Caco-2 (cell line): ENCODE data around the gene CDCP2. TPM values are rescaled to one million over a fixed set of nuclear protein-coding genes. Genes with fewer than 3 reads are reported as not detected.

Source experiments
- BruUV-seq: library from RNA; stranded (reverse); fragments of 400-500 nt; replicated peaks from 2 replicates; lab custom pipeline; 2021; lab: Mats Ljungman, UMichigan
- CTCF ChIA-PET: fragments of 300-600 bp; sonication (Branson Sonifier 250); formaldehyde crosslinking; loops from one replicate; lab custom pipeline; 2022; ENCODE audit warnings: antibody characterized with exemption; lab: Charles Lee
- POLR2A ChIA-PET: fragments of 300-600 bp; sonication (Branson Sonifier 250); formaldehyde crosslinking; loops from one replicate; lab custom pipeline; 2022; ENCODE audit warnings: antibody characterized with exemption; lab: Charles Lee
- DNase-seq, 2 experiments: peaks; one replicate each; pipeline versions ENCODE4 v3.0.0 to v3.0.0-alpha.2; 2020 to 2022
- H3K27me3 ChIP-seq: replicated peaks from 2 replicates; pipeline ENCODE4 v1.6.0; 2011; ENCODE audit warnings: low read length; ENCODE audit not compliant: control insufficient read depth, insufficient read depth
- H3K36me3 ChIP-seq: 2 replicates; pipeline ENCODE4 v1.5.1; 2011; ENCODE audit warnings: low read length; ENCODE audit not compliant: control insufficient read depth, insufficient read depth
- H3K4me1 ChIP-seq: fragments of 250-450 bp; sonication (Bioruptor Pico); 2 replicates; pipeline ENCODE4 v1.5.1; 2020; ENCODE audit warnings: mild to moderate bottlenecking
- H3K4me3 ChIP-seq: 2 replicates; pipeline ENCODE4 v1.5.1; 2011; ENCODE audit warnings: low read depth, mild to moderate bottlenecking, control low read depth, low read length
- H3K9me3 ChIP-seq: fragments of 250-450 bp; sonication (Bioruptor Pico); 2 replicates; pipeline ENCODE4 v1.5.1; 2020; ENCODE audit warnings: mild to moderate bottlenecking, moderate library complexity
- H3K27ac Mint-ChIP-seq: one replicate; pipeline ENCODE4 v1.8.0; 2022; ENCODE audit warnings: mixed read lengths; ENCODE audit not compliant: unreplicated experiment
- H3K27me3 Mint-ChIP-seq: one replicate; pipeline ENCODE4 v1.8.0; 2022; ENCODE audit warnings: mixed read lengths; ENCODE audit not compliant: insufficient read depth, unreplicated experiment
- H3K36me3 Mint-ChIP-seq: one replicate; pipeline ENCODE4 v1.8.0; 2022; ENCODE audit warnings: mild to moderate bottlenecking, mixed read lengths; ENCODE audit not compliant: insufficient read depth, unreplicated experiment
- H3K4me1 Mint-ChIP-seq: one replicate; pipeline ENCODE4 v1.8.0; 2022; ENCODE audit warnings: low read depth, mixed read lengths; ENCODE audit not compliant: unreplicated experiment
- H3K4me3 Mint-ChIP-seq: one replicate; pipeline ENCODE4 v1.8.0; 2022; ENCODE audit warnings: mild to moderate bottlenecking, moderate library complexity, mixed read lengths; ENCODE audit not compliant: unreplicated experiment
- H3K9me3 Mint-ChIP-seq: one replicate; pipeline ENCODE4 v1.8.0; 2022; ENCODE audit warnings: mixed read lengths; ENCODE audit not compliant: unreplicated experiment
- CTCF ChIP-seq, 2 experiments: fragments of 200-600 bp in 1 of 2; IDR thresholded peaks; 1 replicate in 1 of 2; 2 replicates in 1 of 2; pipeline versions ENCODE4 v1.5.1 to v1.8.0; 2011 to 2022; ENCODE audit warnings: antibody characterized with exemption in 1 of 2, control low read depth in 1 of 2, inconsistent platforms in 1 of 2, low read depth in 1 of 2, low read length in 1 of 2, mild to moderate bottlenecking in 1 of 2, moderate library complexity in 1 of 2; ENCODE audit not compliant: insufficient read depth in 1 of 2, severe bottlenecking in 1 of 2, unreplicated experiment in 1 of 2
- intact Hi-C: fragments of 100-400 bp; cut with micrococcal nuclease; formaldehyde crosslinking; loops from one replicate; pipeline ENCODE4 v1.10.0; 2022; ENCODE audit not compliant: unreplicated experiment
- total RNA-seq: library from RNA; stranded (reverse); gene quantifications from 2 replicates; pipeline ENCODE4 v1.2.3, GENCODE V29; 2022

Gene CDCP2
- total RNA-seq, 1 experiment from 2014 or later = not detected

GRCh38 chr1:54125386-54126070, 27.3 kb downstream of the CDCP2 start:
- no peaks in the 10 kb centered on the region for H3K36me3 ChIP-seq
- H3K4me3 ChIP-seq = no peak overlapping the region
- BruUV-seq = no TSS peak
- H3K4me1 ChIP-seq = peaks cover 4% of the 10 kb centered on the region; the same call in 1 of the 2 replicates
- peaks cover 2% of the 10 kb centered on the region for H3K27me3 Mint-ChIP-seq
- no peaks in the 10 kb centered on the region for H3K4me1 Mint-ChIP-seq
- CTCF ChIA-PET = no interaction called here
- no peak overlapping the region for H3K4me3 Mint-ChIP-seq
- POLR2A ChIA-PET = no interaction called here
- no peaks in the 10 kb centered on the region for H3K9me3 Mint-ChIP-seq
- DNase-seq = peak in 1 of 2 experiments; percentile 24
- H3K36me3 Mint-ChIP-seq = no peaks in the 10 kb centered on the region
- intact Hi-C loops = loop anchor here (10.0 kb wide), 1 partner anchor 279 kb away; the partner anchor contains the start of gene SSBP3
- no peaks in the 10 kb centered on the region for H3K27me3 ChIP-seq
- H3K9me3 ChIP-seq = no peaks in the 10 kb centered on the region
- TF ChIP-seq CTCF (IDR thresholded peaks at IDR 0.05; ENCODE audit: insufficient read depth in 1 of 2, low read depth in 1 of 2, low read length in 1 of 2, severe bottlenecking in 1 of 2, unreplicated experiment in 1 of 2) = peak; percentile 10 to 37
- no peak overlapping the region for H3K27ac Mint-ChIP-seq

GRCh38 chr1:54124906-54125305, 27.9 kb downstream of the CDCP2 start:
- ChIA-PET CTCF (interaction anchor here (0.5 kb wide), 1 partner anchor 99 kb away, joined by 3 read pairs; no protein-coding TSS in a partner anchor), POLR2A (no interaction called here)
- Mint-ChIP-seq H3K36me3 (no peaks in the 10 kb centered on the region), H3K27me3 (no peaks in the 10 kb centered on the region), H3K4me1 (no peaks in the 10 kb centered on the region), H3K4me3 (no peak overlapping the region), H3K9me3 (no peaks in the 10 kb centered on the region), H3K27ac (no peak overlapping the region)
- Histone ChIP-seq H3K4me1 (peaks cover 4% of the 10 kb centered on the region; the same call in 1 of the 2 replicates), H3K27me3 (no peaks in the 10 kb centered on the region), H3K36me3 (no peaks in the 10 kb centered on the region), H3K4me3 (no peak overlapping the region), H3K9me3 (no peaks in the 10 kb centered on the region)
- intact Hi-C loops = loop anchor here (5.0 to 10.0 kb wide), 2 partner anchors 87 to 280 kb away; partner anchors contain the start of gene SSBP3
- TF ChIP-seq CTCF (IDR thresholded peaks at IDR 0.05; ENCODE audit: insufficient read depth in 1 of 2, low read depth in 1 of 2, low read length in 1 of 2, severe bottlenecking in 1 of 2, unreplicated experiment in 1 of 2) = no peak
- no TSS peak for BruUV-seq
- no peak for DNase-seq

DNA sequence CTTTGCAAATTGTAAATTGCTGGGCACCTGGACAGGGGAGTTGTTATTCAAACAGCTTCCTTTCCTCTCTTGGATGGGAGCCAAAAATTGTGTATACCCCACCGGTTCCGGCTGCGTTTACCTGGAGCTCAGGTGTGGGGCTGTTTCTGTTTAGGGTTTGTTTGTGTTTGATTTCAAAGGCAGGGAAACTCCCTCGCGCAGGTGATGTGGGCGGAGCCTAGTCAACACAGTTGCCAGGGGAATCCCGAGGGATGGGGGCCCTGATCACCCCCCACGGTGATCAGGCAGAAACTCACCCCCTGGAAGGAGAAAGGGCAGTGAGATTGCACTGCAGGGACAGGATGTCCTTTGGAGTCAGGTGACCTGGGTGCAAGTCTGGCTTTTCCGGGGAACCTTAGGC, 28.3 kb downstream of the CDCP2 start:
- POLR2A ChIA-PET = no interaction called here
- no TSS peak for BruUV-seq
- Mint-ChIP-seq H3K36me3 (no peaks in the 10 kb centered on the region), H3K4me3 (no peak overlapping the region), H3K27me3 (no peaks in the 10 kb centered on the region), H3K27ac (no peak overlapping the region), H3K9me3 (no peaks in the 10 kb centered on the region), H3K4me1 (no peaks in the 10 kb centered on the region)
- Histone ChIP-seq H3K9me3 (no peaks in the 10 kb centered on the region), H3K4me1 (peaks cover 4% of the 10 kb centered on the region; the same call in 1 of the 2 replicates), H3K27me3 (no peaks in the 10 kb centered on the region), H3K36me3 (no peaks in the 10 kb centered on the region), H3K4me3 (no peak overlapping the region)
- intact Hi-C loops = loop anchor here (5.0 to 10.0 kb wide), 2 partner anchors 88 to 280 kb away; partner anchors contain the start of gene SSBP3
- no peak for DNase-seq
- CTCF ChIA-PET = interaction anchor here (0.5 kb wide), 1 partner anchor 99 kb away, joined by 3 read pairs; no protein-coding TSS in a partner anchor
- no peak for TF ChIP-seq CTCF (IDR thresholded peaks at IDR 0.05; ENCODE audit: insufficient read depth in 1 of 2, low read depth in 1 of 2, low read length in 1 of 2, severe bottlenecking in 1 of 2, unreplicated experiment in 1 of 2)
